Measurements from ENCODE around the gene PLCD1.
"Not testable (repeated sequence)": the region's sequence is repeated elsewhere in the genome, so short reads cannot be mapped to it uniquely, and the experiment has no call there.

PLCD1 gene

DNA sequence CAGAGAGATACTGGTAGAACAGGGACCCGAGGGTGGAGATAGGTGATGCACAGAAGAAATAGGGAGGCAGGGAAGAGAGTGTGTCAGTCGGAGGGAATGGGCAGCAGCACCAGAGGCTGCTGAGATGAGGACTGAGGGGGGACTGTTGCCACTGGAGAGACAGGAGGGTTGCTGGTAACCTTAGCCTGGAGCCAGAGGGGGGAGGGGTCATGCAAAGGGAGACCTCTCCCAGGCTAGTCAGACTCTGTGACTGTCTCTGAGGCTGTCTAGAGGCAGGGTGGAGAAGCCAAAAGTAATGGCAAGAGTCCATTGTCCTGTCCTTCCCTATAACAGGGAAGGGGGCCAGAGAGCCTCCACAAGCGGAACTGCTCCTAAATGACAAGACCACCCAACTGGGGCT, 7.5 kb upstream of the PLCD1 start:
- no peak for DNase-seq

DNA sequence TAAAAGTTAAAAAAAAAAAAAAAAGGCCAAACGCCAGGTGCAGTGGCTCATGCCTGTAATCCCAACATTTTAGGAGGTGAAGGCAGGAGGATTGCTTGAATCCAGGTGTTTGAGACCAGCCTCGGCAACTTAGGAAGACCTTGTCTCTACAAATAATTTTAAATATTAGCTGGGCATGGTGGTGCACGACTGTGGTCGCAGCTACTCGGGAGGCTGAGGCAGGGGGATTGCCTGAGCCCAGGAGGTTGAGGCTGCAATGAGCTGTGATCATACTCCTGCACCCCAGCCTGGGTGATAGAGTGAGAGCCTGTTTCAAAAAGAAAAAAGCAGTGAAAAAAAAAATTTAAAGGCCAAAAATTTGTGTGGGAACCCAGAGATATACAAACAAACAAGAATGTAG, 6.8 kb upstream of the PLCD1 start:
- no peak for DNase-seq

DNA sequence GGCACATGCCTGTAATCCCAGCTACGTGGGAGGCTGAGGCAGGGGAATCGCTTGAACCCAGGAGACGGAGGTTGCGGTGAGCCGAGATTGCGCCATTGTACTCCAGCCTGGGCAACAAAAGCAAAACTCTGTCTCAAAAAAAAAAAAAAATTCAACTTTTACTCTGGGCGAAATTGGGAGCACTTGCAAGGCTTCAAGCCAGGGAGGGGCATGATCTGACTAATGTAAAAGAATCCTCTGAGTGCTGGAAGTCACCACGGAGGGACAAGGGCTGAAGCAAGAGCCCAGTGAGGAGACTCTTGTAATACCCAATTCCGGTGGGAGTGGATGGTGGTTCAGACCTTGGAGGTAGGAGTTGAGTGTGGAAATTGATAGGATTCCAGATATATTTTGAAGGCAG, 4.9 kb upstream of the PLCD1 start:
- not testable (repeated sequence) for DNase-seq

DNA sequence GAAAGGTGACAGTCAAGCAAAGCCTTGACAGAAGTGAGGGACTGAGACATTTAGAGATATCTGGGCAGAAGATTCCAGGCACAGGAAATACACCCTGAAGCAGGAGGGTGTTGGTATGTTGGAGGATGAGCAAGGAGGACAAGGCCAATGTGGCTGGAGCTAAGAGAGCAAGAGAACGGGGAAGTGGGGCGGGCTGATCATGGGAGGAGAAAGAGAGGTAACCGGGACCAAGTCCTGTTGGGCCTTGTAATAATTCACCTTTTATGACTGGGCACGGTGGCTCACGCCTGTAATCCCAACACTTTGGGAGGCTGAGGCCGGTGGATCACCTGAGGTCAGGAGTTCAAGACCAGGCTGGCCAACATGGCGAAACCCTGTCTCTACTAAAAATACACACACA, 4.1 kb upstream of the PLCD1 start:
- not testable (repeated sequence) for DNase-seq

DNA sequence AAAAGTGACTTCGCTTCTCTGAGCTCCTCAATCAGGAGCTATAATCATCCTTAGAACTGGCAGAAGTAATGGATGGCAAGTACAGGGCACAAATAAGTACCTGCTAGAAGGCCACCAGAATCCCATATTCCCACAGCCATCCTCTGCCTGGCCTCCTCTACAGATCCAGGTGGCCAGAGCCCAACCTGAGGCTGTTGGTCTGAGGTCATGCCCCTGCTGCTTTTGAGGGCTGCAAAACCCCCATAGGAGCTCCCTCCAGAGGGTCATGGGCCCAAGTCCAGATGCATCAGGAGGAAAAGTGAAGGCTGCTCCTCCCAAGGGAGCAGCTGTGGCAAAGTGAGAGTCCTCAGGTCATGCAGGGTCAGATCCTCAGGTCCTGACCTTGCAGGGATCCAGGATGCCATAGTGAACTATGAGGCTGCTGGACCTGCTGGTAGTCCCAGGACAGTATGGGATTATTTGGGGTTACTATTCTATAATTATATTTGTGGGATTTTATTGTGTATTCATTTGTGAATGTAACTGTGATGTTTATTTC, 3.0 kb upstream of the PLCD1 start:
- no peak for DNase-seq

DNA sequence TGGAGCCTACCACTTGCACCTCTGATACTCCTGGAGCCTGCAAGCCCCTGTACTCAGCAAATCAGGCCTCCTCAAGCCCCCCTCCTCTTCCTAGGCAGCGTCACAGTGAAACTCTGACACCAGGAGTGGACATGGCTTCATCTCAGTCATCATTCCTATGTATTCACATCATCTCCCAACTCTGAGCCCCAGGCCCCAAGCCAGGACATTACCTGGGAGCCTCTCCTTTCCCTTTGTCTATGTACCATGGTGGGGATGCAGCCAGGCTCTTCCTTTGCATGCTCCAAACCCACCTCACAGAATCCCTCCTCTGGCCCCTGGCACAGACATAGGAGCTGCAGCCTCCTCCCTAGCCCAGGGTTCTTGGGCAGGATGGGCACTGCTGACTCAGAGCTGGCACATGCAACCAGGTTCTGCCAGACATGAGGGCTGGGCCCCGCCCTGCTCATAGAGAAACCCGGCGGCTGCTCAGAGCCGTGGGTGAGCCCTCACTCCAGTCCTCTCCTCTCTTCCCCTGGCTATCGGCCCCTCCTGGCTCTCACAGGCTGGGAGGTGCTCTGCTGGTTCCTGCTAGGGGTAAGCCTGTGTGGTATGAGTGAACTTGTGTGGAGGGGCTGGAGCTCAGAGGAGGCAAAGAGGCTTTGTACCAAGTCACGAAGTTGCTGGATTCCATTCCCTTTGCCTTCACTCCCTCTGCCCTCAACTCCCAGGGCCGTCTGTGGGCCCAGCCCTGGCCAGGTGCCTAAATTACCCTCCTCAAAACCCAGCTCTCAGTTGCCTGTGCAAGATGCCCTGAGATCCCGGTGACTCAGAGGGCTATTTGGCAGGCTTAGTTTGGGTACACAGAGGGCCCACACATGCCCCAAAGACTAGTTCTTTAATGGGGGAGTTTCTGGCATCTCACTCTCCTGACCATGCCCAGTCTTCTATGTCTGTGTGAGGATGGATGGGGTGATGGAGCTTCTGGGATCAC, 1.9 kb upstream of the PLCD1 start:
- DNase-seq, result no peak

DNA sequence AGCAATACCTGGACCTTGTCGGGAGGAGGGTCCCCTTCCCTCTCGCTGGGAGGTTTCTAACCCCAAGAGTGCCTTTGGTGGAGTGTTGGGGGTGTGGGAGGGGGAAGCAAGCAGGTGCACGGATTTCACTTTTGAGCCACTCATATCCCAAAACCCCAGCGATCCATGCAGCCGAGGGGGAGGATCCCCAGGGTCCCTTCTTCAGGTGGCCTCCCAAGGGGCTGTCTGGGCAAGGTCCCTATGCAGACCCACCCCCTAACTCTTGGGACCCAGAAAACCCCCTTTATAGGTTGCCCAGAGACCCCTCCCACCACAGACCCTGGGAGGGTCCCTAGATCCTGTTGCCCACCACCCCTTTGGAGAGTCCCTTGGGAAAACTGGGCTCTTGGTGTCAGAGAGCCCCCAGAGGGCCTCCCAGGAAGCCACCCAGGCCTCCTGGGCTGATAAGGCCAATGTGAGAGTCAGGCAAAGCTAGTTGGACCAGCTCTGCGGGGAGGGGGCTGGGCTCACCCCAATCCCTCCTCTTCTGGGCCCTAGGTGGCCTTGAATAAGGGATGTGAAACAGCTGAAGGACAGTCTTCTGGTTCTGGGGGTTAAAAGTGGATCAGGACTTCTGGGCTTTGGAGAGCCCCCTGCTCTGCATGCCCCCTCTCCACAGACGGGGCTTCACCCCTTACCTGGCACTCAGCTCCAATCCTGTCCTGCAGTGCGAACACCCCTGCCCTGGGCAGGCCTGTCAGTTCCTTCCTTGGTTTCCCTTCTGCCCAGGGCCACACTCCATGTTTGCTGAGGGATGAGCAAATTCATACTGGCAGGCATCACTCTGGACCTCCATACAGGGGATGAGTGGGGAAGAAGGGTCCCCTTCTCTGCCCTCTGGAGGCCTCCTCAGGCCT, 932 bp upstream of the PLCD1 start:
- DNase-seq, result no peak

DNA sequence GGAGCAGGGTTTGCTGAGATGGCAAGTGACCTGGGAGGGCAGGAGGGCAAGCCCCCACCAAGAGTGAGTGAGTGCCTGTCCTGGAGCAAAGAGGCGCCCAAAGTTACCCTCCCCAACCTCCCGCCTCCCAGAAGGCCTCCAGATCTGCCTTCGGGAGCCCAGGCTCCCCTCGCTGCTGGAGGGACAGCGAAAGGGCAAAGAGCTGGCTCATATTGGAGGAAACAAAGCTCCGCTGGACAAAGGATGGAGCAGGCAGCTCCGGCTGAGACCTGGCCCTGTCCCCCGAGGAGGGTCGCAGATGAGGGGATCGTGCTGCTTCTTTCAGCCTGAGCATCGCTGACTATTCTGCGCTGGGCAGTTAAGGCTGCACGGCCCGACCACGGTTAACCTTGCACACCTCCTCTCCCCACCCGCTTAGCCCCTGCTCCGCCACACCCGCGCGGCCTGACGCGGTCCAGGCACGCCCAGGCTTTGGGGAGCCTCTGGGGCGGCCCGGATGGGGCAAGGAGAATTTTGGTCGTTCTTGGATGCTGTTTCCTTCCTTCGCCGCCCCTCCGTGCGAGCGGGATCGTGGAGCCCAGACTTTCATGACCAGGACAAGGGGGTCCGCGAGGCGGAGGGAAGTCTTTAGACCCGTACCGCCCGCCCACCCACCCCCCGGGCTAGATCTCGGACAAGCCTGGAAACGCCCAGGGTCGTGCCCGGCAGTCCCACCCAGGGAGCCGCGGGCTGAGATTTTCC, 651 bp downstream of the PLCD1 start:
- no peak for DNase-seq

DNA sequence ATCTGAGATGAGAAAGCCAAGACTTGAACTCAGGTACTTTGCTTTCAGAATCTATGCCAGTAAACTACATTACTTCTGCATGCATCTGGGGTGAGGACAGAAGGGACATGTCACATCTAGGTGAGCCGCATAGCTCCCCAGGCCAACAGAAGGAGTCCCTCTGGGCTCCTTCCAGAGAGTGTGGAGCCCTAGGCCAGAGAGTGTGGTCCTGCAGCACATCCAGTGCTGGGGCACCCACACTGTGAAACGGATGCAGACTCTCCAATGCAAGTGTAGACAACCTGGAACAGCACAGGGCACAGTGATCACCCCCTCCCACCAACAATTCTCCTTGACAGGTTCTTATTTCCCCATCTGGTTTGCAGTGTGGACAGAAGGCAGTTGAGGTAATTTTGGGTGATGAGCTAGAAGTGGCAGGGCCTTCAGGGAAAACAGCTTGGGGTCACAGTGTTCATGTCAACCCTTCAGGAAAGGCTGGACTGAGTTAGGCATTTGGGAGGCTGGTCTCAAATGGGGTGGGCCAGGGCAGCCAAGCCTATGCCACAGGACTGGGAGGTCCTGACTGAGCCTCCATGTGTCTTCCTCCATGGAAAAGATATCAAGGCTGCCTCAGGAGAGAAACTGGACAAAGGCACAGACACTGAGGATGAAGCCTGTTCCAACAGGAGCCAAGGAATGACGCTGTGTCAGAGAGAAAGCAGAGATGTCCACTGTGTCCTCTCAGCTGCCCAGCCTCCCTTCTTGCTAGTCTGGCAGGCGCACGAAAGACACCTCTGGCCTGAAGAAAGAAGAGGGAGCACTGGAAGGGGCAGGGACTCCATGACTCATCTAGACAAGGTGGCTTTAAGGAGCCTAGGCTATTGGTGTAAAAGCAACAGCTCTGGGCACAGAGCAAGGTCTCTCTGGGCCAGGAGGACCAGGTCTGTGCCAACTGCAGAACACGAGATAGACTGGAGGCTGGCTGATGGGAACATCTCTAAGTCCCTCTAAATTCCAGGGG, 1.7 kb downstream of the PLCD1 start:
- no peak for DNase-seq

DNA sequence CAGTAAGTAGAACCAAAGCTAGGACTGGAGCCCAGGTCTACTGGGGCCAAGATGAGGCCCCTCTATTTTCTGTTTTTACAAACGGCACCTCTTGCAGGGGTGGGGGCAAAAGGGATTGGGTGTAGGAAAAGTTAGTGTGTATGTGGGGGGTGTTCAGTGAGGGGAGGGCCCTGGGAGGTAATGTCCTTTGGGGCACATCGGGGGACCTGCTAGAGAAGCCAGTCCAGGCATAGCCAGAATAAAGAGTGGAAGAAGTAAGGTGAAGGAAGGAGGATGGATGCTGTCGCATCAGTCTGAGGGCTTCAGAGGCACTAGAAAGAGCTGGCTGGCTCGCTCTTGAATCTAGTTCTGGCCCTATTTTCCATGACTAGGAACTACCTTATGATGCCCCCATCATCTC, 2.6 kb downstream of the PLCD1 start:
- DNase-seq, result no peak

DNA sequence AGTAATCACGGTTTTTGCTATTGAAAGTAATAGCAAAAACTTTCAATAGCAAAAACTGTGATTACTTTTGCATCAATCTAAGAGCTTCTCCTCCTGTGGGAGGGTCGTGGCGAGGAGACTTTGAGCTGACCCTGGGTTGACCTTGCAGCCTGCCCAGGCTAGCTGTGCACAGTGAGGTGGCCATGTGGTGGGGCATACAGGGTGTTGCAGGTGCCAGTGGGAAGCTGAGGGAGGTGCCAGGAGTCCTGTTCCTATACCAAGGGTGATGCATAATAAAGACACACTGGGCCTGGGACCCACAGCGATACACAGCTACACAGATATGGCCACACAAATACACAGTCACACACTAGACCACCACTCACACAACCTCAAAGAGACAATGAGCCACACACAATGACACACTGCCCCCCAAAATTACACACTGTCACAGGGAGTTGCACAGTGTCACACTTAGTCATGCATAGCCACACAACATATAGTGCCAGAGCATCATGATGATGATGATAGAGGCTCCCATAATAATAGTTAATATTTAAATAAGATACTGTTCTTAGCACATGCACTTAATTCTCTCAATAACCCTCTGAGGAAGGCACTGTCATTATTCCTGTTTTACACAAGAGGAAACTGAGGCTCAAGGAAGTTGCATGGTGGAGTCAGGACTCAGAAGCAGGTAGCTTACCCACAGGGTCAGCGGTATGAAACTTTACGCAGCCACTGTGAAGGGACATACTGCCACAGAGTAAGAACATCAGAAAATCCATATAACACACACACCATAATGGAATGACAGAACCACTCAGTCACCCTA, 6.3 kb downstream of the PLCD1 start:
- DNase-seq, result no peak

DNA sequence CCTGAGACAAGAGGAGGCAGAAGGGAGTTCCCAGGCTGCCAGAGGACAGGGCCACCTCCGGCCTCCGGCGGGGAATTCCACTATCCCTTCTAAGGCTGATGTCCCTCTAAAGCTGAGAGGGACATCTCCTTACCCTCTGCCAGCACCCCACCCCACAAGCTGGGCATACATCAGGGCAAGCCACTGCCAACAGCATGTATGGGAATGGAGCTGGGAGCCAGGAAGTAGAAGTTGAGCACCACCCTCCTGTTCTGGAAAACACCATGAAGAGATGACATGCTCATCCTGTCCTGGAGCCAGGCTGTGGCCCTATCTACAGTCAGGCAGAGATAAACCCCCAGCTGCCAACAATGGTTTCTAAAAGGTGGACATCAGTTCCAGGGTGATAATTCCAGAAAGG, 7.1 kb downstream of the PLCD1 start:
- no peak for DNase-seq

DNA sequence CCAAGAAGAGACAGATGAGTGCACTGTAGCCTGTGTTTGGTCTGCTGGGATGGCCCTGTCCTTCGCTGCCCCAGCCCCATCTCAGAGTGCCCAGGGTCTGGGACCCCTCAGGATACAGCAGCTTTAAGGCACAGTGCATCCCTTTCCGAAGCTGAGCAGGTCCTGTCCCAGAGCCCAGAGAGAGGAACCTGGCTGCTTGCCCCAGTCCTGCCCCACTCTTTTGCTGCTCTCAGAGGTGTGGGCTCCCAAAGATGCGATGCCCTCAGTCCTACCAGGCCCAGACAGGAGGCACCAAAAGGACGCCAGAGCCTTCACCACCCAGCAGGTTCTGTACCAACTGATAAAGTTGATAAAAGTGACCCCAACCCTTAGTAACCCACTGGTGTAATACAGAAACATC, 8.2 kb downstream of the PLCD1 start:
- DNase-seq, result no peak

DNA sequence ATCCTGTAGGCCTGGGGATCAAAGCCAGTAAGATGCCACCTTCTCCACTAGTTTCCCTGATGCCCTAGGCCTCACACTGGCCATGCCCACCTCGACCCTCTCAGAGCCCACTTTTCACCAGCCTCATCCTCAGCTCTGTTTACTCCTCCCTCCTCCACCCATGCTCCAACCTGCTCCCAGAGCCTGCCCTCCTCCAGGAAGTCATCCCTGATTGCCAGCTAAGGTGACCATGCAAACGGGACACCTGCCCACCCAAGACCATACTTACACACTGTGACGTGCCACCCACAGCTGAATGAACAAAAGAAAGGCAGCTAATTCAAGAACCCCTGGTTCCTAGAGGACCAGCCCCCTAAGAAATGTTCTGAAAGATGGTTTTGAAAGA, 9.1 kb downstream of the PLCD1 start:
- no peak for DNase-seq

DNA sequence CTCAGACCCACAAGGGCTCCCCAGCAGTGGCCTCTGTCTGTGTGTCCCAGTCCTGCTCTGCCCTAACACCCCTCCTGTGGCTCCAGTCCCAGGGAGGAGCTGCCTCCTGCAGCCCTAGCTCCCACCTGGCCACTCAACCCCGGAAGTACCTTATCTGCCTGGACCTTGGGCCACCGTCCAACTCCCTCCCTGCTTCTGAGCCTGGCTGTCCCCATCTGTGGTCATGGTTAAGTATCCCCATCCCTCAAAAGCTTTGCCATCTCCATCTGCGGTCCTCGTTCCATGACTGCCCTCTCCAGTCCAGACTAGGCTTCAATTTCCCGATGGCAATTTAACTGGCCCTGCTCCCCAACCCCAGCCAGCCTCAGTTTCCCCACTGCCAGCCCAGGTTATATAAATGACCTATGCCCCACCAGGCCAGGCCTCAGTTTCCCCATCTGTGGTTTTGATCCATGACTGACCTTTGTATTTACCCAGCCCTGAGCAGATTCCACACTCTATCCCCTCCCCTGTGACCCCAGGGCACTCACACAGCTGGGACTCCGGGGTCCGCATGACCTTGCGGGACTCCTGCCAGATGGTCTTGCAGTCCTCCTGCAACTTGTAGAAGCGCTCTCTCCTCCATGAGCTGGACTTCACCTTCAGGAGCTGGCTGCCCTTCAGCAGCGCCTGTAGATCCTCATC, 9.6 kb downstream of the PLCD1 start:
- no peak for DNase-seq

DNA sequence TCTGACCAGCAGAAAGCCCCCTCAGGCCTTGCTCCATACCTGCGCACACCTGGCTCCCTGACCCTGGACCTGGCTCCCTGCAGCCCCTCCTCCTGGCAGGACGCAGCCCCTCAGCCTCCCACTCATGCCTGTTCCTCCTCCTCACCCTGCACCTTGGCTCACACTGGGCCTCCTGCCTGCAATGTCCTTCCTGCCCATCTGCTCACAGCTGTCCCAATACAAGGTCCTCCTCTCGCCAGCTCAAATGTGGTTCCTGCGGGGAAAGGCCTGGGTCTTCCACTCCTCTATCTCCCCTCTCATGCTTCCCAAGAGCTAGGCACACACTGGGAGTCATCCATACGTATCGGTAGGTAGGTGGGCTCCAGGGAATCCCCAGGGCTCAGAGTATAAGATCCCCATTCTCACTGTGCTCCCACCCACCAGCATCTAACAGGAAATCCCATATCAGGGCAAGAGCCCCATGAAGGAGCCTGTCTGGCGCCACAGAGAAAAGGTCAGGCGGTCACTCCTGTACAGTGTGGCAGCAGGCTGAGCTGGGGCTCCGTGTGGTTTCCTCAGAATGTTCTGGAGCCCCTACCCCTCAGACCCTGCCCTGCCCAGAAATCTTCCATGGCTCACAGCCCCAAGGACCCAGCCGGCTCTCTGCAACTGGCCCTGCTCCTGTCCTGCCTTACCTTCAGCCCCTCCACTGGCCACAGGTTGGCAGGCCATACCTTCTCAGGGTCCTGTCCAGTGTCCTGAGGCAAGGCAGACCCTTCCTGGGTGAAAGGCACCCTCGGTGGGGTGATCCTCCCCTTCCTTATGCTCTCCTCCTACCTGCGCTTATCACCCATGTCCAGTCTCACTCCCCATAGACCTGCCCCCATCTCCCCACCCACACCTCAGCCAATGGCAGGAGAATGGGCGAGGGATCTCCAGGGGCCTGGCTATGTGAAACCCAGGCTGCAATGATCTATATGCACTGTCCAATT, 10.9 kb downstream of the PLCD1 start:
- no peak for DNase-seq

DNA sequence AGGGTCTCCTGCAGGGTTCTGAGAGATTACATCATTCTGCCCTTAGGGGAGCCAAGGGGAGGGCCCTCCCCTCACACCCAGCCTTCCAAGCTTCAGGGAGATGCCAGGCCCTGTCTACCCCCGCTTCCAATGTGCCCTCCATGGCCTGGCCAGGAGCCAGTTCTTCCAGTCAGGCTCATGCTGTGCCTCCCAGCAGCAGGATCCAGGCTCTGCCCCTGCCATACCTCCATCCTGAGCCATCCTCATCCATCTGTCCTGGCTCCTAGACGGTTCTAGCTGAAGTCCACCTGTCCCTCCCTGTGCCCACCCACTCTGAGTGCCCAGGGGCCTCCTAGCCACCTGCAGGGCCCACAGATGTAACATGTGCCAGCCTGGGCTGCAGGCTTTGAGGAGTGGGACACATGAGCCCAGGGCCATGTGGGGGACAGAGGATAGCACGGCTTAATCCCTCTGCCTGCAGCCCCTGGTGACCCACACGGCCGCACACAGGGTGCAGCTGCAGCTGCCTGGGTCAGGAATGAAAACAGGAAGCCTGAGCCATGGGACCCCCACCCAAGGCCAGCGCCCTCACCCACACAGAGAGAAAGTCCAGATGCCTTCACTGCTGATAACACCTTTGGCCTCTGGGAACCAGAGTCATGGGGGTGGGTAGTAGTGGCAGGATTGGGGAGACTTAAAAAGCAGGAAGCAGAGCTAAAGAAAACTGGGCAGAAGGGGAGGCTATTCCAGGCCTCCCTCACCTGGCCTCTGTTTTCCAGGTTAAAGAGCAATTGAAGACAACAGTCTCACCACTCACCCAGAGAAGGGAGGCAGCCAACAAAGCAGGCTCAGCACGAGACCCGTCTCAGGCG, 11.8 kb downstream of the PLCD1 start:
- no peak for DNase-seq

Data from fibroblast of skin of scalp (primary cell).